Gastrocnemius medialis (tissue), 4 donors: Measurements from ENCODE around the gene ATOH8.

ENCODE experiments used
- CTCF ChIP-seq, 5 experiments: fragments of 450-650 bp in 3 of 5; fragments of 200-600 bp in 2 of 5; sonication (generic) in 2 of 5; IDR thresholded peaks in 4 of 5; conservative IDR thresholded peaks in 1 of 5; 1 replicate in 4 of 5; 2 replicates in 1 of 5; pipeline ENCODE4 v1.5.1; 2016 to 2019; ENCODE audit warnings: antibody characterized with exemption in 5 of 5, mild to moderate bottlenecking in 3 of 5, moderate library complexity in 3 of 5
- POLR2A ChIP-seq, 2 donors: fragments of 450-650 bp; IDR thresholded peaks; one replicate each; pipeline ENCODE4 v1.6.1; 2017; ENCODE audit warnings: antibody characterized with exemption in 2 of 2, mild to moderate bottlenecking in 2 of 2, moderate library complexity in 2 of 2

GRCh38 chr2:85753525-85754312 lies at the start of gene ATOH8:
- TF ChIP-seq CTCF (IDR thresholded peaks at IDR 0.05 in 4 of 5, conservative IDR thresholded peaks at IDR 0.05 in 1 of 5) (no peak), POLR2A (IDR thresholded peaks at IDR 0.05) (peak; percentile 67 to 78)
